Activated CD8-positive, alpha-beta memory T cell treated with anti-CD3 and anti-CD28 coated beads, Interleukin-2, amount 10 ng/mL, durations not matched to agents 7 days and 5 days (primary cell): ENCODE measurements around the gene DIP2C. TPM values are rescaled to one million over a fixed set of nuclear protein-coding genes. Genes with fewer than 3 reads are reported as not detected.
"Not testable (repeated sequence)": the region's sequence is repeated elsewhere in the genome, so short reads cannot be mapped to it uniquely, and the experiment has no call there.

Experiments used
- ATAC-seq: fragments of 150-1000 bp; cut with Tn5 transposase; one replicate; pipeline ENCODE4 v1.10.0; 2021; ENCODE audit warnings: moderate library complexity
- CTCF ChIA-PET: fragments of 350-600 bp; sonication (Branson Sonifier 250); formaldehyde crosslinking; loops from one replicate; lab custom pipeline; 2021; ENCODE audit warnings: antibody characterized with exemption; lab: Charles Lee
- DNase-seq: peaks from one replicate; pipeline ENCODE4 v3.0.0-alpha.2; 2020
- H3K27ac Mint-ChIP-seq: one replicate; pipeline ENCODE4 v1.8.0; 2021; ENCODE audit warnings: mild to moderate bottlenecking, mixed read lengths
- H3K27me3 Mint-ChIP-seq: one replicate; pipeline ENCODE4 v1.8.0; 2021; ENCODE audit warnings: mixed read lengths
- H3K36me3 Mint-ChIP-seq: one replicate; pipeline ENCODE4 v1.8.0; 2021; ENCODE audit warnings: mild to moderate bottlenecking, mixed read lengths
- H3K4me1 Mint-ChIP-seq: one replicate; pipeline ENCODE4 v1.8.0; 2021; ENCODE audit warnings: mixed read lengths
- H3K4me3 Mint-ChIP-seq: one replicate; pipeline ENCODE4 v1.8.0; 2021; ENCODE audit warnings: mild to moderate bottlenecking, moderate library complexity, mixed read lengths
- H3K9me3 Mint-ChIP-seq: one replicate; pipeline ENCODE4 v1.8.0; 2022; ENCODE audit warnings: low read depth, mixed read lengths
- total RNA-seq, 2 experiments: library from RNA; stranded (reverse); gene quantifications; one replicate each; pipeline ENCODE4 v1.2.3, GENCODE V29; 2021

DIP2C gene
- total RNA-seq, 2 experiments from 2014 or later, result 0.26 to 0.99 TPM

- CTCF ChIA-PET, result no interaction called here
- DNase-seq (no peak), ATAC-seq (no peak)
- peaks cover 2% of the 10 kb centered on the region for H3K36me3 Mint-ChIP-seq
- peaks cover 4% of the 10 kb centered on the region for H3K9me3 Mint-ChIP-seq
- H3K4me3 Mint-ChIP-seq, result no peak overlapping the region
- peaks cover 8% of the 10 kb centered on the region for H3K4me1 Mint-ChIP-seq
- no peak overlapping the region for H3K27ac Mint-ChIP-seq
- peaks cover 3% of the 10 kb centered on the region for H3K27me3 Mint-ChIP-seq
Measured at GRCh38 chr10:483261-483660, 206.2 kb downstream of the DIP2C start.

DNA sequence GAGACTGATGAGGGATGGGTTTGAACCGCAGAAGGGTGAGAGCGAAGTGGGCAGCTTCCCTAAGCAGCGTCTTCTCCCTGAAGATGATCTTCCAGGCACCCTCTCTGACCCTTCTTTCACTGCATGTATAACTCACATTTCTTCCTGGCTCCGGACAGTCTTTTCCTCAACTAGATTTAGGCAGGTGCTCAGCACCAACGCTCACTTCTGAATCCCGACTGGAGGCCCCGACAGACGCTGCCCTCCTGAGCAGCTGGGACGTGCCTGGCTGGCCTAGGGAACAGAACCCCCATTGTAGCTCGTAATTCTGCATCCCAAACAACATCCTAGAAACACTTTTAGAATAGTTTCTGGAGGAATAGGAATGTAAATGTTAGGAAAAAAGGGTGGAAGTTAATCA lies 206.6 kb downstream of the DIP2C start:
- DNase-seq (no peak), ATAC-seq (no peak)
- Mint-ChIP-seq H3K4me1 (peaks cover 8% of the 10 kb centered on the region), H3K27me3 (peaks cover 1% of the 10 kb centered on the region), H3K27ac (no peak overlapping the region), H3K9me3 (peaks cover 4% of the 10 kb centered on the region), H3K36me3 (peaks cover 2% of the 10 kb centered on the region), H3K4me3 (no peak overlapping the region)
- CTCF ChIA-PET, result no interaction called here

DNA sequence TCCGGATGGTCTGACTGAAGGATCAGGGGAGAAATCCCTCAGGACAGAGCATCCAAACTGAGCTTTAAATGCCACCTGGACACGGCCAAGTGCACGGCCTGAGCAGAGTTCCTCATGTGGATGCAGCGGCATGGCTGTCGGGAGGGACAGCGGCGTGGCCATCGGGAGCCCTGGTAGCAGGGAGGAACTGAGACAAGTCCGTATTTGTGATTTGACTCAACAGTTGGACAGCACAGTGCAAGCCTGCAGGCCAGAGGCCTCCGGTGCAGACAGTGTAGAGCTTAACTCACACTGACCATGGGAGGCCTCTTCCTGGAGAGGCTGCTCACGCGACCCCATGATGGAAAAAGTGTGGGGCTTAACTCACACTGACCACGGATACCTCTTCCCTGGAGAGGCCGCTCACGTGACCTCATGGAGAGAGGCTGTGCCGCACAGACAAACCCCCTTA lies 207.4 kb downstream of the DIP2C start:
- CTCF ChIA-PET, result no interaction called here
- H3K36me3 Mint-ChIP-seq, result peaks cover 4% of the 10 kb centered on the region
- peaks cover 4% of the 10 kb centered on the region for H3K9me3 Mint-ChIP-seq
- no peak overlapping the region for H3K4me3 Mint-ChIP-seq
- no peak for DNase-seq
- no peak for ATAC-seq
- H3K27ac Mint-ChIP-seq, result no peak overlapping the region
- no peaks in the 10 kb centered on the region for H3K27me3 Mint-ChIP-seq
- peaks cover 9% of the 10 kb centered on the region for H3K4me1 Mint-ChIP-seq

DNA sequence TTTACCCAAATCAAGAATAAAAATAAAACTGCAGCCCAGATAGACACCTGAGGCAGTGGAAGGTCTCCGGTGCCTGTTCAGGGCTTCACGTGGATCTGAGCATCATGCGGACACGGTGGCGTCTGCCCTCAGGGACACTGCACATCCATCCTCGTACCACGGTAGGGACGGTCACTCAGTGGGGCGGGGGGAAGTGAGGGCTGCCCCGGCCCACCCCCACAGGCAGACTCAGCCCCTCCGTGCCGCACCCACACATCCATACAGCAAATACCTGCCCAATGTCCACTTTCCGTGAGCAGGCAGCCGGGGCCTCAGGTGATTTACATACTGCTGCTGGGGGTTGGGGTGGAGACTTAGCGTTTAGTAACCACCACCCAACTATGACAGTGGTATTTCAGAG lies 207.8 kb downstream of the DIP2C start:
- Mint-ChIP-seq H3K36me3 (peaks cover 7% of the 10 kb centered on the region), H3K4me1 (peaks cover 11% of the 10 kb centered on the region), H3K27me3 (no peaks in the 10 kb centered on the region), H3K9me3 (peaks cover 7% of the 10 kb centered on the region), H3K4me3 (no peak overlapping the region), H3K27ac (no peak overlapping the region)
- DNase-seq (no peak), ATAC-seq (no peak)
- CTCF ChIA-PET, result no interaction called here

DNA sequence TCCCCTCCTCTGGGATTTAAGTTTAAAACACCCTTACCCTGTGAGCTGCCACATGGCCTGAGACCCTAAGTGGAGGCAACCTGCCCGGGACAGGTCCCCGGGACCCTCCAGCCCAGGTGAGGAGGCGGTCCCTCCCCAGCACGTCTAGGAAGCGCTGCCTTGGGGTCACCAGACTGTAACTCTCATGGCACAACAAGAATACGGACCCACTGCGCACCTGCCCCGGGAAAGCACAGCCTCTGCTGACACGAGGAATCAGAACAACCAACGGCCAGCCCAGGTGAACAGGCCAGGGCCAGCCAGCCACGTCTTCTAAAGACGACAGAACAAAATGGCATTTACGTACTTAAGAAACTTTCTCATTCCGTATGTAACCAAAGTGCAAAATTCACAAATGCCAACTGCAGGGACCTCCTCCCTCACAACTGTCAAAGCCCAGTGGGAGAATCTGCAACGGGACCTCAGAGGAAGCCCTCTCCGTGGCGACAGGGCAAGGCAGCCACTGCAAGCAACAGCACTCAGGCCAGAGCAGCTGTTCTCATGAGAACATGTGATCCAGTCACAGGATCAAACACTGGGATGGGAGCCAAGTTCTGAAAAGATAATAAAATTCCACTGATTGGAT lies 208.4 kb downstream of the DIP2C start:
- DNase-seq (no peak), ATAC-seq (no peak)
- Mint-ChIP-seq H3K4me3 (no peak overlapping the region), H3K36me3 (peaks cover 7% of the 10 kb centered on the region), H3K27ac (no peak overlapping the region), H3K9me3 (peaks cover 7% of the 10 kb centered on the region), H3K4me1 (peaks cover 11% of the 10 kb centered on the region), H3K27me3 (no peaks in the 10 kb centered on the region)
- CTCF ChIA-PET, result no interaction called here

DNA sequence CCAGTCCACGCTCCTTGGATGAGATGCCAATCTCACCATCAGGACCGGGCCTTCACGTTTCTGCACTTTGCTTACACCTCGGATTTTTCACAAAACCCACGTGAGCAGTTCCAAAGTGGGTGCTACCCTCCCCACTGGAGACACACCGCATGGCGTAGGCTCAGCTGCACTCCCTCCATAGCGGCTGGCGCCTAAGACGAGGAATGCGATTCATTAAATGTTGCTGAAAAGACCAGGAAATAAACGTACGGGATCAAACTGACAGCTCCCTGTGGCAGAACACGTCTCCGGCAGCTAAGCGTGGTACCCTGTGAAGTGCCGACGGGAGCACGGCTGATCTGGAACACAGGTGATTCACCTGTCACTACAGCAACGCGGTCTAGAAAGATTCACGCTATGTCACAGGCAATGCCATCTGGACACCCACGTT lies 209.0 kb downstream of the DIP2C start:
- DNase-seq (no peak), ATAC-seq (no peak)
- no peak overlapping the region for H3K27ac Mint-ChIP-seq
- CTCF ChIA-PET, result no interaction called here
- H3K36me3 Mint-ChIP-seq, result peaks cover 7% of the 10 kb centered on the region
- H3K27me3 Mint-ChIP-seq, result no peaks in the 10 kb centered on the region
- H3K4me3 Mint-ChIP-seq, result no peak overlapping the region
- peaks cover 7% of the 10 kb centered on the region for H3K9me3 Mint-ChIP-seq
- H3K4me1 Mint-ChIP-seq, result peaks cover 9% of the 10 kb centered on the region

DNA sequence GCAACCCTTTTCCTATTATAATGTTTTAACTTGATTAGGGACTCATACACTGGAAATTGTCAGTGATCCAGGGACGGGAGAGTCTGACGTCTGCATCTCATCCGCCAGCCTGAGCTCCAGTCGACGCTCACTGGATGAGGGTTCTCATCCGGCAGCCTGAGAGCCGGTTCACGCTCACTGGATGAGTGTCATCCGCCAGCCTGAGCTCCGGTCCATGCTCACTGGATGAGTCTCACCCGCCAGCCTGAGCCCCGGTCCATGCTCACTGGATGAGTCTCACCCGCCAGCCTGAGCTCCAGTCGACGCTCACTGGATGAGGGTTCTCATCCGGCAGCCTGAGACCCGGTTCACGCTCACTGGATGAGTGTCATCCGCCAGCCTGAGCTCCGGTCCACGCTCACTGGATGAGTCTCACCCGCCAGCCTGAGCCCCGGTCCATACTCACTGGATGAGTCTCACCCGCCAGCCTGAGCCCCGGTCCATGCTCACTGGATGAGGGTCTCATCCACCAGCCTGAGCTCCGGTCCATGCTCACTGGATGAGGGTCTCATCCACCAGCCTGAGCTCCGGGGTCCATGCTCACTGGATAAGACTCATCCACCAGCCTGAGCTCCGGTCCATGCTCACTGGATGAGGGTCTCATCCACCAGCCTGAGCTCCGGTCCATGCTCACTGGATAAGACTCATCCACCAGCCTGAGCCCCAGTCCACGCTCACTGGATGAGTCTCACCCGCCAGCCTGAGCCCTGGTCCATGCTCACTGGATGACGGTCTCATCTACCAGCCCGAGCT lies 209.6 kb downstream of the DIP2C start:
- H3K4me1 Mint-ChIP-seq, H3K9me3 Mint-ChIP-seq, H3K27ac Mint-ChIP-seq, DNase-seq, ATAC-seq, H3K36me3 Mint-ChIP-seq, H3K27me3 Mint-ChIP-seq, H3K4me3 Mint-ChIP-seq, CTCF ChIA-PET: not testable (repeated sequence)

DNA sequence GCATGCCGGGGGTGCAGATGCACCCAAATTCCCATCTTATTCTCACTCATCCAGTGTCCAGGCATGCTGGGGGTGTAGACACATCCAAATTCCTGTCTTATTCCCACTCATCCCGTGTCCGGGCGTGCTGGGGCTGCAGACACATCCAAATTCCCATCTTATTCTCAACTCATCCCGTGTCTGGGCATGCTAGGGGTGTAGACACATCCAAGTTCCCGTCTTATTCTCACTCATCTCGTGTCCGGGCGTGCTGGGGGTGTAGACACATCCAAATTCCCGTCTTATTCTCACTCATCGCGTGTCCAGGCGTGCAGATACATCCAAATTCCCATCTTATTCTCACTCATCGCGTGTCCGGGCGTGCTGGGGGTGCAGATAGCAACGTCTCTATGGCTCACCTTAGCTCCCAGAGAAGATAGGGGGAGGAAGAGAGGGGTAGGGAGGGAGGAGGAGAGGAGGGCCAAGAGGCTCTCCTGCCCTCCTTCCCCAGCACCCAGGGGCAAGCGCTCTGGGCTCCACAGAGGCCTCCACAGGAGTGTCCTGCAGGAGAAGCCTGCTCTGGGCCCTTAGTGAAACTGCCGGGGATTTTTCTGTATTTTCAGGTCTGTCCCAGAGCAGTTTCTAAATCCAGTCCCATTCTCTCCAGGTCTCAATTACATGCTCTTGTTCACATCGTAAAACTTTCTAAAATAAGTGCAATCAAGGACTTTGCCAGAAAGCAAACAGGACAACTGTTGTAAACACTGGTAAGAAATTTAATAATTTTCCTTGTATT lies 210.8 kb downstream of the DIP2C start:
- peaks cover 7% of the 10 kb centered on the region for H3K9me3 Mint-ChIP-seq
- H3K4me1 Mint-ChIP-seq, result peaks cover 3% of the 10 kb centered on the region
- no peak overlapping the region for H3K4me3 Mint-ChIP-seq
- CTCF ChIA-PET, result no interaction called here
- no peaks in the 10 kb centered on the region for H3K27me3 Mint-ChIP-seq
- H3K36me3 Mint-ChIP-seq, result peaks cover 7% of the 10 kb centered on the region
- H3K27ac Mint-ChIP-seq, result no peak overlapping the region
- DNase-seq (no peak), ATAC-seq (no peak)

GRCh38 chr10:477620-478019 lies 211.8 kb downstream of the DIP2C start:
- H3K27ac Mint-ChIP-seq, result no peak overlapping the region
- ATAC-seq (no peak), DNase-seq (no peak)
- H3K4me3 Mint-ChIP-seq, result no peak overlapping the region
- H3K36me3 Mint-ChIP-seq, result peaks cover 7% of the 10 kb centered on the region
- no peaks in the 10 kb centered on the region for H3K27me3 Mint-ChIP-seq
- H3K4me1 Mint-ChIP-seq, result peaks cover 2% of the 10 kb centered on the region
- H3K9me3 Mint-ChIP-seq, result peaks cover 7% of the 10 kb centered on the region
- CTCF ChIA-PET, result no interaction called here

- CTCF ChIA-PET, result no interaction called here
- H3K4me3 Mint-ChIP-seq, result no peak overlapping the region
- peaks cover 7% of the 10 kb centered on the region for H3K36me3 Mint-ChIP-seq
- no peak for ATAC-seq
- no peak overlapping the region for H3K27ac Mint-ChIP-seq
- DNase-seq, result no peak
- H3K27me3 Mint-ChIP-seq, result no peaks in the 10 kb centered on the region
- H3K9me3 Mint-ChIP-seq, result peaks cover 7% of the 10 kb centered on the region
- peaks cover 2% of the 10 kb centered on the region for H3K4me1 Mint-ChIP-seq
Measured at GRCh38 chr10:476455-476780, 213.1 kb downstream of the DIP2C start.

- Mint-ChIP-seq H3K9me3 (peaks cover 7% of the 10 kb centered on the region), H3K36me3 (peaks cover 7% of the 10 kb centered on the region), H3K4me1 (peaks cover 2% of the 10 kb centered on the region), H3K4me3 (no peak overlapping the region), H3K27ac (no peak overlapping the region), H3K27me3 (no peaks in the 10 kb centered on the region)
- CTCF ChIA-PET, result no interaction called here
- ATAC-seq, result no peak
- no peak for DNase-seq
Measured at GRCh38 chr10:475709-476454, 213.6 kb downstream of the DIP2C start.

- Mint-ChIP-seq H3K4me3 (no peak overlapping the region), H3K9me3 (peaks cover 7% of the 10 kb centered on the region), H3K27me3 (peaks cover 2% of the 10 kb centered on the region), H3K27ac (no peak overlapping the region), H3K4me1 (peaks cover 11% of the 10 kb centered on the region), H3K36me3 (peaks cover 7% of the 10 kb centered on the region)
- ATAC-seq, result no peak
- CTCF ChIA-PET, result no interaction called here
- DNase-seq, result no peak
Measured at GRCh38 chr10:474946-475345, 214.5 kb downstream of the DIP2C start.

DNA sequence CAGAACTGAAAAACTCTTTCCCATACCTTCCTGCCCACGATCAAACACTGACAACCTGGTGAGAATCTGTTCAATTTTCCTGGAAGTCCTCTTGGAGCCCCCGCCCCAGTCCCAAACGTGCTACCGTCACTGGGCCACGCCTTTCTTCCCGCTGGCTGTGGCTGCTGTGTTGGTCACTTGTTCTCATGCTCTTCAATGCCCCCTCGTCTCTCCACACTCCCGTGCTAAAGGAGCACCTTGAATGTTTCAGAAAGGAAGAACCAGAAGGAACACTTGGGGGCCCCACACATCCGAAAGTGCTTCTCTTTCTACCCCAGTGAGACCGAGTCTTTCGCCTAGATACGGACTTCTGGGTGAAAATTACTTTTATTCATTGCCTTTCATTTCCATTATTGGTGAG lies 215.1 kb downstream of the DIP2C start:
- peaks cover 7% of the 10 kb centered on the region for H3K36me3 Mint-ChIP-seq
- H3K4me3 Mint-ChIP-seq, result no peak overlapping the region
- ATAC-seq, result no peak
- peaks cover 7% of the 10 kb centered on the region for H3K9me3 Mint-ChIP-seq
- CTCF ChIA-PET, result no interaction called here
- peaks cover 2% of the 10 kb centered on the region for H3K27me3 Mint-ChIP-seq
- peaks cover 12% of the 10 kb centered on the region for H3K4me1 Mint-ChIP-seq
- no peak for DNase-seq
- no peak overlapping the region for H3K27ac Mint-ChIP-seq
